Measurements from ENCODE around the gene OGFOD1. TPM values are rescaled to one million over a fixed set of nuclear protein-coding genes. Genes with fewer than 3 reads are reported as not detected.

The OGFOD1 gene
- total RNA-seq, 1 experiment from 2014 or later = 51.6 TPM

DNA sequence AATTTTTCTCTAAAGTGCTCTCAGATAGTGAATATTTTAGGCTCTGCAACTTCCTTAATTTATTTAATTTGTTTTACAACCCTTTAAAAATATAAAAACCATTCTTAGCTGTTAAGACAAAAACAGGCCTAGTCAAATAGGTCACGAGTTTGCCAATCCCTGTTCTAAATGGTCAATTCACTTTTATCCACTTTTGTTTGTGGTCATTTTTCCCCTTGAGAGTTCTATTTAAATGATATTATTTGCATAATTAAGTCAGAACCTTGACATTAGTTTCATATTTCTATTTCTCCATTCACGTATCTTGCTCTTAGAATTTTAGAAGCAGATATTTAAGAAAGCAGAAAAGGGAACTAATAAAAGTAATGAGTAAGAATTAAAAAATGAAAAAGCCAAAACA lies 30.0 kb upstream of the OGFOD1 start:
- no peaks in the 10 kb centered on the region for H3K9me2 ChIP-seq (ENCODE audit: insufficient read depth)
- no peak for DNase-seq (ENCODE audit: low read depth, low spot score)
- BruUV-seq (replicated peaks) = no TSS peak
- H3K4me1 ChIP-seq (ENCODE audit: control insufficient read depth in 1 of 2, insufficient read depth in 2 of 2, low read length in 2 of 2) = peaks cover 18 to 59% of the 10 kb centered on the region in 2 experiments
- ChIA-PET POLR2A (no interaction called here), RAD21 (ENCODE audit: low non-redundant PET in 1 of 2, low total read pairs in 2 of 2, uncharacterized antibody in 2 of 2, unreplicated experiment in 2 of 2) (no interaction called here), CTCF (interaction anchor here (1.7 kb wide), 1 partner anchor 20 kb away, joined by 3 read pairs; no protein-coding TSS in a partner anchor)
- H3K36me3 ChIP-seq (ENCODE audit: control insufficient read depth in 1 of 2, insufficient read depth in 2 of 2, low read length in 2 of 2) = no peaks in the 10 kb centered on the region
- H3K4me3 ChIP-seq (replicated peaks in 1 of 2; ENCODE audit: low read depth in 1 of 2, low read length in 2 of 2) = no peak overlapping the region
- H4K20me1 ChIP-seq (ENCODE audit: insufficient read depth) = no peaks in the 10 kb centered on the region; the same call in 1 of the 2 replicates
- no peak for ATAC-seq
- H2AFZ ChIP-seq (ENCODE audit: low read depth, low read length, poor library complexity, severe bottlenecking) = no peak overlapping the region
- H3K27ac ChIP-seq (ENCODE audit: low read depth, low read length) = no peak overlapping the region
- peaks cover 74% of the 10 kb centered on the region for H3K79me2 ChIP-seq (ENCODE audit: insufficient read depth, low read length)
- intact Hi-C loops (cut with micrococcal nuclease) = no loop called here
- no peaks in the 10 kb centered on the region for H3K27me3 ChIP-seq (ENCODE audit: insufficient read depth, low read length)
- no peaks in the 10 kb centered on the region for H3K9me3 ChIP-seq (ENCODE audit: control insufficient read depth in 1 of 2, insufficient read depth in 1 of 2, low read depth in 1 of 2, low read length in 2 of 2)
- H3K9ac ChIP-seq (ENCODE audit: low read length) = no peak overlapping the region
- no peak overlapping the region for H3K4me2 ChIP-seq (ENCODE audit: low read length)
- TF ChIP-seq, protein P1, sequence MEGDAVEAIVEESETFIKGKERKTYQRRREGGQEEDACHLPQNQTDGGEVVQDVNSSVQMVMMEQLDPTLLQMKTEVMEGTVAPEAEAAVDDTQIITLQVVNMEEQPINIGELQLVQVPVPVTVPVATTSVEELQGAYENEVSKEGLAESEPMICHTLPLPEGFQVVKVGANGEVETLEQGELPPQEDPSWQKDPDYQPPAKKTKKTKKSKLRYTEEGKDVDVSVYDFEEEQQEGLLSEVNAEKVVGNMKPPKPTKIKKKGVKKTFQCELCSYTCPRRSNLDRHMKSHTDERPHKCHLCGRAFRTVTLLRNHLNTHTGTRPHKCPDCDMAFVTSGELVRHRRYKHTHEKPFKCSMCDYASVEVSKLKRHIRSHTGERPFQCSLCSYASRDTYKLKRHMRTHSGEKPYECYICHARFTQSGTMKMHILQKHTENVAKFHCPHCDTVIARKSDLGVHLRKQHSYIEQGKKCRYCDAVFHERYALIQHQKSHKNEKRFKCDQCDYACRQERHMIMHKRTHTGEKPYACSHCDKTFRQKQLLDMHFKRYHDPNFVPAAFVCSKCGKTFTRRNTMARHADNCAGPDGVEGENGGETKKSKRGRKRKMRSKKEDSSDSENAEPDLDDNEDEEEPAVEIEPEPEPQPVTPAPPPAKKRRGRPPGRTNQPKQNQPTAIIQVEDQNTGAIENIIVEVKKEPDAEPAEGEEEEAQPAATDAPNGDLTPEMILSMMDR (IDR thresholded peaks at IDR 0.05 in 2 of 3, conservative IDR thresholded peaks at IDR 0.05 in 1 of 3; ENCODE audit: borderline replicate concordance in 1 of 3, insufficient read depth in 1 of 3, low read depth in 2 of 3, low read length in 2 of 3) = no peak
- TF ChIP-seq CEBPB (IDR thresholded peaks at IDR 0.05; ENCODE audit: low read depth) = no peak
- no peak for TF ChIP-seq TCF7L2 (IDR thresholded peaks at IDR 0.05; ENCODE audit: borderline replicate concordance, extremely low read depth, insufficient read depth, insufficient read length)
- TF ChIP-seq SIN3A (IDR thresholded peaks at IDR 0.05; ENCODE audit: low read depth) = no peak
- TF ChIP-seq, protein P2, sequence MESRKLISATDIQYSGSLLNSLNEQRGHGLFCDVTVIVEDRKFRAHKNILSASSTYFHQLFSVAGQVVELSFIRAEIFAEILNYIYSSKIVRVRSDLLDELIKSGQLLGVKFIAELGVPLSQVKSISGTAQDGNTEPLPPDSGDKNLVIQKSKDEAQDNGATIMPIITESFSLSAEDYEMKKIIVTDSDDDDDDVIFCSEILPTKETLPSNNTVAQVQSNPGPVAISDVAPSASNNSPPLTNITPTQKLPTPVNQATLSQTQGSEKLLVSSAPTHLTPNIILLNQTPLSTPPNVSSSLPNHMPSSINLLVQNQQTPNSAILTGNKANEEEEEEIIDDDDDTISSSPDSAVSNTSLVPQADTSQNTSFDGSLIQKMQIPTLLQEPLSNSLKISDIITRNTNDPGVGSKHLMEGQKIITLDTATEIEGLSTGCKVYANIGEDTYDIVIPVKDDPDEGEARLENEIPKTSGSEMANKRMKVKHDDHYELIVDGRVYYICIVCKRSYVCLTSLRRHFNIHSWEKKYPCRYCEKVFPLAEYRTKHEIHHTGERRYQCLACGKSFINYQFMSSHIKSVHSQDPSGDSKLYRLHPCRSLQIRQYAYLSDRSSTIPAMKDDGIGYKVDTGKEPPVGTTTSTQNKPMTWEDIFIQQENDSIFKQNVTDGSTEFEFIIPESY (IDR thresholded peaks at IDR 0.05; ENCODE audit: extremely low read depth, insufficient replicate concordance, low read length) = no peak
- TF ChIP-seq JUND (IDR thresholded peaks at IDR 0.05) = no peak
- TF ChIP-seq ZNF274 (IDR thresholded peaks at IDR 0.05; ENCODE audit: low read depth, low read length) = no peak
- TF ChIP-seq SRF (IDR thresholded peaks at IDR 0.05; ENCODE audit: low read depth) = no peak

All from HCT116 (cell line).